ENCODE results near the gene ZDHHC18.
A peak's percentile ranks its signal among the peaks of the same experiment; 100 is the strongest.
"Not testable (repeated sequence)": the region's sequence is repeated elsewhere in the genome, so short reads cannot be mapped to it uniquely, and the experiment has no call there.

ZDHHC18 gene

GRCh38 chr1:26791626-26792025, 34.9 kb upstream of the ZDHHC18 start:
- DNase-seq (ENCODE audit: low read depth in 2 of 2) = no peak

GRCh38 chr1:26792924-26793323, 33.6 kb upstream of the ZDHHC18 start:
- DNase-seq (ENCODE audit: low read depth in 2 of 2) = no peak

DNA sequence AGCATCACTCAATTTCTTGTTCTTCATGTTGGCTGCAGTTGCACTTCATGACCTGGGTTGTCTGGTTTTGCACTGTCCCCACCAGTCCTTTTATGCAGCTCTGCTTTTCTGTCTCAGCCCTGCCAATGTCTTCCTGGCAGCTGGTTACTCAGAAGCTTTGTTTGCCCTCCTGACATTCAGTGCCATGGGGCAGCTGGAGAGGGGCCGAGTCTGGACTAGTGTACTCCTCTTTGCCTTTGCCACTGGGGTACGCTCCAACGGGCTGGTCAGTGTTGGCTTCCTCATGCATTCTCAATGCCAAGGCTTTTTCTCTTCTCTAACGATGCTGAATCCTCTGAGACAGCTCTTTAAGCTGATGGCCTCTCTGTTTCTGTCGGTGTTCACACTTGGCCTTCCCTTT, 32.1 kb upstream of the ZDHHC18 start:
- no peak for DNase-seq (ENCODE audit: low read depth in 2 of 2)

- DNase-seq (ENCODE audit: low read depth in 2 of 2) = no peak
Measured at GRCh38 chr1:26797627-26798026, 28.9 kb upstream of the ZDHHC18 start.

GRCh38 chr1:26799479-26800142, 26.9 kb upstream of the ZDHHC18 start:
- no peak for DNase-seq (ENCODE audit: low read depth in 2 of 2)

DNA sequence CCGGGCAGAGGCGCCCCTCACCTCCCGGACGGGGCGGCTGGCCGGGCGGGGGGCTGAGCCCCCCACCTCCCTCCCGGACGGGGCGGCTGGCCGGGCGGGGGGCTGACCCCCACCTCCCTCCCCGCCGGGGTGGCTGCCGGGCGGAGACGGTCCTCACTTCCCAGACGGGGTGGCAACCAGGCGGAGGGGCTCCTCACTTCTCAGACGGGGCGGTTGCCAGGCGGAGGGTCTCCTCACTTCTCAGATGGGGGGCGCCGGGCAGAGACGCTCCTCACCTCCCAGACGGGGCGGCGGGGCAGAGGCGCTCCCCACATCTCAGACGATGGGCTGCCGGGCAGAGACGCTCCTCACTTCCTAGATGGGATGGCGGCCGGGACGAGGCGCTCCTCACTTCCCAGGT, 22.6 kb upstream of the ZDHHC18 start:
- DNase-seq (ENCODE audit: low read depth in 2 of 2) = not testable (repeated sequence)

GRCh38 chr1:26810105-26810504, 16.4 kb upstream of the ZDHHC18 start:
- DNase-seq (ENCODE audit: low read depth in 2 of 2) = peak; percentile 61 to 74

DNA sequence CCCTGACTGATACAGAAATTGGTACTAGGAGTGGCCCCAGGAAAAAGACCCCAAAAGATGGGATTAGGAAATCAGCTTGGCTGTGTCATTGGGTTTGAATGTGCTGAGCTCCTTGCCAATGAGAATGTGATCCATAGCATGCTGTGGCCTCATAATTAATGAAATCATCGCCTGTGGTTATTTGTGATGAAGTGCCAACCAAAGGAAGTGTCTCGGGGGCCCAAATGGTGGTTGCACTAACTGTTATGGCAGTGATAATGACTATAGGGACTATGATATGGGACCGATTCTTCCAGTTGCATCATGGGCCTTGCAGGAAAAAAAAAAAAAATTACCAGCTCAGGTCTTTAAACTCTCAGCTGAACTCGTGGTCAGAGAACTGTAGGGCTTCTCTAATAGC, 15.4 kb upstream of the ZDHHC18 start:
- DNase-seq (ENCODE audit: low read depth in 2 of 2) = no peak

GRCh38 chr1:26811708-26812107, 14.8 kb upstream of the ZDHHC18 start:
- DNase-seq (ENCODE audit: low read depth in 2 of 2) = no peak

DNA sequence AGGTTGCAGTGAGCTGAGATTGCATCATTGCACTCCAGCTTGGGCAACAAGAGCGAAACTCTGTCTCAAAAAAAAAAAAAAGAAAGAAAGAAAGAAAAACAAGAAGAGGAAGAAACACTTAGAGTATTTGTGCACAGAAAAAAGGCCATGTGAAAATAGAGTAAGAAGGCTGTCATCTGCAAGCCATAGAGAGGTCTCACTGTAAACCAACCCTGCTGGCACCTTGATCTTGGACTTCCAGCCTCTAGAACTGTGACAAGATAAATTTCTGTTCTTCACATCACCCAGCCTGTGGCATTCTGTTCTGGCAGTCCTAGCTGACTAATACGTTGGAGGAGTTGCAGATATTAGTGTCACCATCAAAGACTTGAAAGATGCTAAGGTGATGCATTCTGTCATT, 12.1 kb upstream of the ZDHHC18 start:
- no peak for DNase-seq (ENCODE audit: low read depth in 2 of 2)

- DNase-seq (ENCODE audit: low read depth in 2 of 2) = no peak
Measured at GRCh38 chr1:26814893-26815292, 11.6 kb upstream of the ZDHHC18 start.

DNA sequence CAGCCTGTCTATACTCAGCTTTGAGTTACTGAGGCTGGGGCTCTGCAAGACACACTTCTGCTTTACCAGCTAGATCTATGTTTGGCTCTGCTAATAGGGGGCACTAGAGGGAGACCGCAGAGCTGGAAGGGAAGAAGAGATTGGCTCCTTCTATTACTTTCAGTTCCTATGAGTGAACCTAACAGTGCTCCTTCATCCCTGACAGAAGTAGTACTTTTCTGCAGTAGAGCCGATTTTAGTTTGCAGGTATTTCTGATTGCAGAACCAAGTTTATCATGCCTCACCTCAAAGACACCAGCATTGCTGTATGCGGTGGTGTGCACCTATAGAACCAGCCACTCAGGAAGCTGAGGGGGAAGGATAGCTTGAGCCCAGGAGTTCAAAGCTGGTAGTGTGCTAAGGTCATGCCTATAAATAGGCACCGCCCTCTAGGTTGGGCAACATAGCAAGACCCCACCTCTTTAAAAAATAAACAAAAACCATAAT, 5.7 kb upstream of the ZDHHC18 start:
- DNase-seq (ENCODE audit: low read depth in 2 of 2) = no peak

- DNase-seq (ENCODE audit: low read depth in 2 of 2) = no peak
Measured at GRCh38 chr1:26822737-26823395, 3.6 kb upstream of the ZDHHC18 start.

- DNase-seq (ENCODE audit: low read depth in 2 of 2) = no peak
Measured at GRCh38 chr1:26824731-26825130, 1.8 kb upstream of the ZDHHC18 start.

GRCh38 chr1:26827106-26827604, 667 bp downstream of the ZDHHC18 start:
- DNase-seq (ENCODE audit: low read depth in 2 of 2) = no peak

DNA sequence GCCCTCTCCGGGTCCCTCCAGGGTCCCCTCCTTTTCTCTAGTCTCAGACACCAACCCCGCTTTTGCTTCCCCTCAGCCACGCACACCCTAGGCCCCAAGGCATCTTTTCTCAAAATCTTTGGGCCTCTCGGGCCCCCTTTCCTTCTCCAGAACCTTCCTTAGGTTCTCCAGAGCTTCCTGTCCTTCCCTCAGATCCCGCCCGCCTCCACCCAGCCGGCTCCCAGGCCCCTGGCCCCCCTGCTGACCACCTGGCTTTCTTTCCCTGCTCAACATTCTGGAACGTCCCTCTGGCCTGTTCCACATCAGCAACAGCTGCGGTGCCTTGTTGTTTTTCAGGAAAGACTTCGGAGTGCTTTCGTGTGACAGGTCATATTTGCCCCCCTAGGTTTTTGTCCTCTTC, 1.2 kb downstream of the ZDHHC18 start:
- DNase-seq (ENCODE audit: low read depth in 2 of 2) = no peak

DNA sequence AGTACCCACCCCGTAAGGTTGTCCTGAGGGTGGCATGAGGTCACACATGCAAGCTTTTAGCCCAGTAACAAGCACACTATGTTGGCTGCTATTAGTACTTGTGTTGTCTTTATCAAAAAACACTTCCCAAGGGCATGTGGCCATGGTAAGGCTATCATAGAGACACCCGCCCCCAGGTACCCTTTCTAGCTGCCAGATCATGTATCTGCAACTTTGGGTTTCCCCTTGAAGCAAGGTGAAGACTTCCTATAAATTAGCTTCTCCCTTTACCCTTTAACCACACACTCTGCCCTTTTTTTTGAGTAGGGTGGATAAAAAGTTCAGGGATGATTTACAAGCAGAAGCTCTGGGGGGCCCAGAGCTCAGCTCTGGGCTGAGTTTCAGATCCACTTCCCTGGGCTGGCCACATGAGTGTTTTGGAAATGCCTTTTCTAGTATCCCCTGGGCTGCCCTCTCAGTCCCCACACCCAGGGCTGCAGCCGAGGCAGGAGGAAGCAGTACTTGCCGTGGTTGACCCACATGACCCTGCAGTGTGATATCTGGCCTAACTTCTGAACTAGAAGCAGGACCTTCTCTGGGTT, 2.0 kb downstream of the ZDHHC18 start:
- no peak for DNase-seq (ENCODE audit: low read depth in 2 of 2)

- no peak for DNase-seq (ENCODE audit: low read depth in 2 of 2)
Measured at GRCh38 chr1:26829184-26829911, 2.9 kb downstream of the ZDHHC18 start.

DNA sequence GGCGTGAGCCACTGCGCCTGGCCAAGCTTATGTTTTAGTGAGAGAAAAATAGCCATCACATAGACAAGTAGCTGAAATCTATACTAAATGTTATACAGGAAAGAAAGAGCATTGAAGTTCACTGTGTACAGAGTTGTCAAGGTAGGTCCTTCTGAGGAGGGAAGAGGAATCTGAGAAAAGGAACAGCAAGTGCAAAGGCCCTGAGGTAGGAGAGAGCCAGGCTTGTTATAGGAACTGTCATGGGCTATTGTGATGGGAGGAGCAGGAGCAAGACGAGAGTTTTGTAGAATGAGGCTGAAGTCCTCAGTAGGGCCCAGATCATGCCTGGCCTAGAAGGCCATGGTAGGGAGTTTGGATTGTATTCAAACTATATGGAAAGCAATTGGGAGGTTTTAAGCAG, 4.6 kb downstream of the ZDHHC18 start:
- no peak for DNase-seq (ENCODE audit: low read depth in 2 of 2)

- no peak for DNase-seq (ENCODE audit: low read depth in 2 of 2)
Measured at GRCh38 chr1:26831546-26832248, 5.2 kb downstream of the ZDHHC18 start.

DNA sequence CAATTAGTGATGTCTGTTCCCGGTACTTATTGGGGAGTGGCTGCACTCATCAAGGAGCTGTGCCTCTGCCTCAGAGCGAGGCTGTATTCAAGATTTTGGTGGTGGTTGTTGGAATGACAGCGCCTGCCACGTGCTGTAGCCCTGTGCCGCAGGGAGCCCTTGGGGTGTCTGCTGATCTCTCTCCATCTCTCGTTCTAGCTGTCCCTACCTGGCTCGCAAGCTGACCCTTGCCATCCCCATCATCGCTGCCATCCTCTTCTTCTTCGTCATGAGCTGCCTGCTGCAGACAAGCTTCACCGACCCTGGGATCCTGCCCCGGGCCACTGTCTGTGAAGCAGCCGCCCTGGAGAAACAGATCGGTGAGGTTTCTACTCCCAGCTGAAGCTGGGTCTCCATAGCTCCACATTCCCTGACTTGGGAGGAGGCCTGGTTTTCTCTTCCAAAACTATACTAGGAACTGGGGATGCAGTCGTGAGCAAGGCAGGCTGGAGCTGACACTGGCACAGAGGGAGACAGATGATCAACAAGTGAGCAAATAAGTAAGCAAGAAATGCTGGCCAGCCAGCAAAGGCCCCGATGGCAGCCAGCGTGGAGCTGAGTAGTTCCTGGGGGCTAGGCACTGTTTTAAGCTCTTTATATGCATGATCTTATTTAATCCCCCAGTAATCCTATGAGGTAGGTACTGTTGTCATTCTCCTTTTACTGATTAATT, 5.9 kb downstream of the ZDHHC18 start:
- no peak for DNase-seq (ENCODE audit: low read depth in 2 of 2)
